ENCODE data around the gene RBAK.

DNA sequence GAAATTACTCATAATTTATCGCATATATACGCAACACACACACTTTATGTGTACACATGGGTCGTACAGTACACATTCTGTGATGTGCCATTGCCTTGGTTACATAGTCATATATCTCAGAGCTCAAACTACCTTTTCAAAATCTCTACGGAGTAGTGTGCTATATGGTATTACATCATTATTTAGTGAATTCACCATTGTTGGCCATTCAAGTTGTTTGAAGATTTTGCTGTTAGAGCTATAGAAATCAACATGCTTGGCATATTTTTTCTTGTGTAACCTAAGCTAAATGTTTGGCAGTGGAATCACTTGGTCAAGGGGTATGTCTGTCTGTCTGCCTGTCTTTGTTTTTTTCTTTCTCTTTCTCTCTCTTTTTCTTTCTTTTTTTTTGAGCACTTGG lies 44.7 kb upstream of the RBAK start:
- TF ChIP-seq TEAD4 (IDR thresholded peaks at IDR 0.05) (no peak), YY1 (IDR thresholded peaks at IDR 0.05; ENCODE audit: low read depth) (no peak), EGR1 (IDR thresholded peaks at IDR 0.05) (no peak), TCF12 (IDR thresholded peaks at IDR 0.05; ENCODE audit: low read depth) (no peak), EP300 (IDR thresholded peaks at IDR 0.05; ENCODE audit: borderline replicate concordance) (no peak), NFIC (IDR thresholded peaks at IDR 0.05) (no peak), CEBPB (IDR thresholded peaks at IDR 0.05) (no peak), TAF1 (IDR thresholded peaks at IDR 0.05; ENCODE audit: low read depth) (no peak), RAD21 (IDR thresholded peaks at IDR 0.05; ENCODE audit: low read depth) (no peak), ZBTB7A (IDR thresholded peaks at IDR 0.05; ENCODE audit: low read depth) (no peak), CREB1 (IDR thresholded peaks at IDR 0.05; ENCODE audit: low read depth) (no peak)
- TF ChIP-seq, protein P1, sequence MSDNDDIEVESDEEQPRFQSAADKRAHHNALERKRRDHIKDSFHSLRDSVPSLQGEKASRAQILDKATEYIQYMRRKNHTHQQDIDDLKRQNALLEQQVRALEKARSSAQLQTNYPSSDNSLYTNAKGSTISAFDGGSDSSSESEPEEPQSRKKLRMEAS (IDR thresholded peaks at IDR 0.05): no peak
- TF ChIP-seq, protein P2, sequence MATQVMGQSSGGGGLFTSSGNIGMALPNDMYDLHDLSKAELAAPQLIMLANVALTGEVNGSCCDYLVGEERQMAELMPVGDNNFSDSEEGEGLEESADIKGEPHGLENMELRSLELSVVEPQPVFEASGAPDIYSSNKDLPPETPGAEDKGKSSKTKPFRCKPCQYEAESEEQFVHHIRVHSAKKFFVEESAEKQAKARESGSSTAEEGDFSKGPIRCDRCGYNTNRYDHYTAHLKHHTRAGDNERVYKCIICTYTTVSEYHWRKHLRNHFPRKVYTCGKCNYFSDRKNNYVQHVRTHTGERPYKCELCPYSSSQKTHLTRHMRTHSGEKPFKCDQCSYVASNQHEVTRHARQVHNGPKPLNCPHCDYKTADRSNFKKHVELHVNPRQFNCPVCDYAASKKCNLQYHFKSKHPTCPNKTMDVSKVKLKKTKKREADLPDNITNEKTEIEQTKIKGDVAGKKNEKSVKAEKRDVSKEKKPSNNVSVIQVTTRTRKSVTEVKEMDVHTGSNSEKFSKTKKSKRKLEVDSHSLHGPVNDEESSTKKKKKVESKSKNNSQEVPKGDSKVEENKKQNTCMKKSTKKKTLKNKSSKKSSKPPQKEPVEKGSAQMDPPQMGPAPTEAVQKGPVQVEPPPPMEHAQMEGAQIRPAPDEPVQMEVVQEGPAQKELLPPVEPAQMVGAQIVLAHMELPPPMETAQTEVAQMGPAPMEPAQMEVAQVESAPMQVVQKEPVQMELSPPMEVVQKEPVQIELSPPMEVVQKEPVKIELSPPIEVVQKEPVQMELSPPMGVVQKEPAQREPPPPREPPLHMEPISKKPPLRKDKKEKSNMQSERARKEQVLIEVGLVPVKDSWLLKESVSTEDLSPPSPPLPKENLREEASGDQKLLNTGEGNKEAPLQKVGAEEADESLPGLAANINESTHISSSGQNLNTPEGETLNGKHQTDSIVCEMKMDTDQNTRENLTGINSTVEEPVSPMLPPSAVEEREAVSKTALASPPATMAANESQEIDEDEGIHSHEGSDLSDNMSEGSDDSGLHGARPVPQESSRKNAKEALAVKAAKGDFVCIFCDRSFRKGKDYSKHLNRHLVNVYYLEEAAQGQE (IDR thresholded peaks at IDR 0.05; ENCODE audit: low read depth): no peak
- TF ChIP-seq, protein P3, sequence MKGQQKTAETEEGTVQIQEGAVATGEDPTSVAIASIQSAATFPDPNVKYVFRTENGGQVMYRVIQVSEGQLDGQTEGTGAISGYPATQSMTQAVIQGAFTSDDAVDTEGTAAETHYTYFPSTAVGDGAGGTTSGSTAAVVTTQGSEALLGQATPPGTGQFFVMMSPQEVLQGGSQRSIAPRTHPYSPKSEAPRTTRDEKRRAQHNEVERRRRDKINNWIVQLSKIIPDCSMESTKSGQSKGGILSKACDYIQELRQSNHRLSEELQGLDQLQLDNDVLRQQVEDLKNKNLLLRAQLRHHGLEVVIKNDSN (IDR thresholded peaks at IDR 0.05): no peak
